ENCODE measurements around the gene ADARB2.

Gene ADARB2

DNA sequence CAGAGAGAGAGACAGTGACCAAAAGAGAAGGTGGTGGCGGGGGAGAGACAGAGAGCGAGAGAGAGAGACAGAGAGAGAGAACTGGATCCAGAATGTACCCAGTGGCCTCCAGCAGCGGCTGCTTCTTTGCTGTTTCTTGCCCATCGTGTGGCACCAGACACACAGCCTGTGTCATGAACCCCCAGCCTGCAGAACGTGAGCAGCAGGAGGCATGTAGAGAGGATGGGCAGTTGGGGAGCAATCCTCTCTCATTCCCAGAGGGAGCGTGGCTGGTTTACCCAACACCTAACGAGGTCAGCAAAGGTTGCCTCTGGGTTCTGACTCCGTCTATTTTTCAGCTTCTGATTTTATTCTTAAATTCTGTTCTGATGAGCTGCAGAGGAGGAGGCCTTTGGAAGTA lies 168.1 kb downstream of the ADARB2 start:
- DNase-seq (ENCODE audit: low spot score) = no peak

DNA sequence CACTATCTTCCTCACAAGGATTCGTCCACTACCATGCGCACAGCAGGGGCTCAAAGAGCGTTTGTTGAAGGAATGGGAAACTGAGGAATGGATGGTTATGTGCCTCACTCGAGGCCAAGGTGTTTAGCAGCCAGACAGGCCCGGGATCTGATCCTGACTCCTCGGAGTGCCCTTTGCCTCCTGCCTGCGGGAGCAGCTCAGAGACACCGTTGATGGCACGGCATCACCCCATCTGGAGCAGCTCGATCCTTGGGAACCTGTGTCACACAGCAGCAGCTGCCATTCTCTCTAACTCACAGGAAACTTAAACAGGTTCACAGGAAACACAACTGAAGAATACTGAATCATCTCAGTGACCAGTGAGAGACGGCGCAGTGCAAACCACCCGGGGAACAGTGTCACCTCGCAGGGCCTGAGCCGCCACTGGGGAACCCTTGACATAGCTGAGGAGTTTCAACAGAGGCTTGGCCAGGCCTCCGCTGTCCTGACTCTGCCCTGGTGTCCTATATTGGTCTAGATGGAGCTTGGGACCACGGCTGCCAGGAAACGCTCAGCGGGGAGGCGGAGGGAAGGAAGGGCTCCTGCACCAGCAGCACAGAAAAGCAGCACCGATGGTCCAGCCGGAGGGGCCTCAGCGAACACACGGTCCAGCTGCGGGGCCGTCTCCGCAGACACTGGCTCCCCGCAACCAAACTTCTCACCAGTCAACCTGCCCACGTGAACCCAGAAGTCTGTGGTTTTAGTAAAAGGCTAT lies 169.4 kb downstream of the ADARB2 start:
- no peak for DNase-seq (ENCODE audit: low spot score)

- DNase-seq (ENCODE audit: low spot score) = no peak
Measured at GRCh38 chr10:1567152-1567551, 170.2 kb downstream of the ADARB2 start.

GRCh38 chr10:1564791-1565190 lies 172.5 kb downstream of the ADARB2 start:
- DNase-seq (ENCODE audit: low spot score) = no peak

DNA sequence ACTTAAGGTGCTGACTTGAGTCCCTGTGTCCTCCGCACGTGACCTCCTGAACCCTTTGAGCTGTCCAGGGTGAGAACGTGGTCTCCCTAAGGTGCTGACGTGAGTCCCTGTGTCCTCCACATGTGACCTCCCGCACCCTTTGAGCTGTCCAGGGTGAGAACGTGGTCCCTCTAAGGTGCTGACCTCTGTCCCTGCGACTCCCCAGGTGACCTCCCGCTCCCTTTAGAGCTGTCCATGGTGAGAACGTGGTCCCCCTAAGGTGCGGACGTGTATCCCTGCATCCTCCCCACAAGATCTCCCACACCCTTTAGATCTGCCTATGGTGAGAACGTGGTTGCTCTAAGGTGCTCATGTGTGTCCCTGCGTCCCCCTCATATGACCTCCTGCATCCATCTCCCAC lies 174.3 kb downstream of the ADARB2 start:
- no peak for DNase-seq (ENCODE audit: low spot score)

DNA sequence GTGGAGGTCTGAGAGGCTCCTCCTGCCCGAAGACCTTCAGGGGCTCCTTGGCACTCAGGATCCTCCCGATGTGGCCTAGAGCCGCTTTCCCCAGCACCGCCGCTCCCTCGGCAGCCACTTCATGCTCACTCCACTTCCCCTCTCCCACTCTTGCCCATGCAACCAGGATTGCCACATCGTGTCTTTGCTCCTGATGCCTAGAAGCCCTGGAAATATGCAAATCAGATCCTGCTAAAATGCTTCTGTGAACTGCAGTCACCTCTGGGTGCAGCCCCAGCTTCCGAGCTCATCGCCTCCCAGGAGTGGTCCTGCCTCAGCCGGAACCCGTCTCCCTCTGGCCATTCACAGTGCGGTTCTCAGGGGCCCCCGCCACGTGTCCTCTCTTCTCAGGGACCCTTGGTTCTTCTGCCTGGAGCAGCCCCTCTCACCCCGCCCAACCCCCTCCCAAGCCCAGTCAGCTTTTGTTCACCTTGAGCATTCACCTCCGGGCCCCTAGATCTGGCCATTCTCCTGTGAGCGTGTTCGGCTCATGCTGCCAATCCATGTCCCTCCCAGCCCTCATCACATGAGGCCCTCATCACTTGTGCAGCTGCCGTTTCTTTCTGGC lies 175.5 kb downstream of the ADARB2 start:
- DNase-seq (ENCODE audit: low spot score) = no peak

DNA sequence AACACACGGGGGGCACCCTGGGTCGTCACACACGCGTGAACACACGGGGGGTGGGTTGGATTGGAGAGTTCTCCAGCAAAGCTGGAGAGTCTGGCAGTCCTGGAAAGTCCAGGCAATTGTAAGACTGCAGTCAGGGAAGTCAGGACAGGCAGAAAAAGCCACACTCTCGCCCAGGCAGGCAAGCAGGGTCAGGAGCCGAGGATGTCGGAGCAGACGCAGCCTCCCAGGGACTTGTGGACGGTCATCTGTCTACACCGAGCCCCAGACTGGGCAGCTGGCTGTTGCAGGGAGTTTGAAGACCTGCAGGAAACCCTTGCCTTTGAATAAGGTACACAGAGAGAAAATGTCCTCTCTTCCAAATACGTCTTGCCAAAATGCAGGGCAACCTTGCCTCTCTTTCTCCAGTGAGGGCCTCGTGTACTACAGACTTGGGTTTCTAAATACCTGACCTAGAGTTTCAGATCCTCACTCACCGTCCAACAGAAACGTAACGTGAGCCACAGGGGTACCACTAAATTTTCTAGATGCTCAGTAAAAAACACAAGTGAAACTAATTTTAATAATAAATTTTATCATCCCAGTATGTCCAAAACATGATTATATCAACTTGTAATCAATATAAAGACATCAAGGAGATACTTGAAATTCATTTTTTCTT lies 176.7 kb downstream of the ADARB2 start:
- DNase-seq (ENCODE audit: low spot score) = no peak

- no peak for DNase-seq (ENCODE audit: low spot score)
Measured at GRCh38 chr10:1559761-1560160, 177.6 kb downstream of the ADARB2 start.

- DNase-seq (ENCODE audit: low spot score) = no peak
Measured at GRCh38 chr10:1559311-1559710, 178.0 kb downstream of the ADARB2 start.

GRCh38 chr10:1558906-1559305 lies 178.4 kb downstream of the ADARB2 start:
- no peak for DNase-seq (ENCODE audit: low spot score)

- no peak for DNase-seq (ENCODE audit: low spot score)
Measured at GRCh38 chr10:1557081-1557480, 180.2 kb downstream of the ADARB2 start.

DNA sequence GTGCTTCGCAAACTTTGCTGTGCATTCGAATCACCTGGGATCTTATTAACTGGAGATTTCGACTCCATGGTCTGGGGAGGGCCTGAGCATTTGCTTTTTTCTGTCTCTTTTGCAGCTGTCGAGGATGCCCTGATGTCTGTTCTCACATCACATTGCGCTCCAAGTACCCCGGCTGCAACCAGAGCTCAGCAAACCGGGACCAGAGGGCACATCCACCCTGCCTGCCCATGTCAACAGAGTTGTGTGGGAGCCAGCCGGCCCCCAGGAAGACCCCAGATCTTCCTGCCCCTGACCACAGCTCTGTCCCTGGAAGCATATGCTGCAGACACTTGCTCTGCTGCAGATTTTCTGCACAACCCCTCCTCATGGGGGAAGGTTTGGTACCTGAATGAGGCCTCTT lies 180.8 kb downstream of the ADARB2 start:
- no peak for DNase-seq (ENCODE audit: low spot score)

GRCh38 chr10:1553951-1554350 lies 183.4 kb downstream of the ADARB2 start:
- DNase-seq (ENCODE audit: low spot score) = no peak

DNA sequence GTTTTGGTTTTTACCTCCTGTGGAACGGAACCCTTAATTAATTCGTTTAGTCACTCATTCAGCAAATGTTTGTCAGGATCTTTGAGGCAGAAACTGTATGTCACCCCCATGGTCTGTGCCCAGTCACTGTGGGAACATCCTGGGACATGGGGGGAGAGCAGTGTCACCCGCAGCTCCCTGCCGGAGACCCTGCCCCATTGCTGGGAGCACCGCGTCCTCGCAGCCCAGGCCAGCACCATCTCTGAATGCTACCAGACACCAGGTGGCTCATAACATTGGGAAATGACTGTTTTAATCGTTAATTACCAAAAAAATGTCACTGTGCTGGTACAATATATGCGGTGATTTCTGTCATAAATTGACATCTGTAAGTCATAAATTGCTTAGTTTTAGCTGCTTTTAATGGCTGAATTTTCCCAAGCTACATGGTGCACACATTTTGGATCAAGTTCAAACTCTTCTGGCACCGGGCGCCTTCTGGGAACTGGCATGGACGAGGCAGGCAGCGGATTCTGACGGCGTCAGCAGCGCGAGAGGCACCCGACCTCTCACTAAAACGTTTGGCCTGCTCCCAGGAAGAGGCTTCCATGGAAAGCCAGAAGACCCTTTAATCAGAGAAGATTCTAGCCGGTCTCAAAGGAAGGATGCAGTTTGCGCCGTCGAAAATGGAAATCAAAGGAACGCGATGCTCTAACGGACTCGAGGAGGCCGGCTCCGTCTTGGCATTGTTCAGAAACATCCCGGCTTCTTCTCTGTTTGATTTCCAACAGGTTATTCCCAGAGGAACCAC lies 184.2 kb downstream of the ADARB2 start:
- no peak for DNase-seq (ENCODE audit: low spot score)

- no peak for DNase-seq (ENCODE audit: low spot score)
Measured at GRCh38 chr10:1552406-1552805, 184.9 kb downstream of the ADARB2 start.

GRCh38 chr10:1551636-1552338 lies 185.5 kb downstream of the ADARB2 start:
- no peak for DNase-seq (ENCODE audit: low spot score)

DNA sequence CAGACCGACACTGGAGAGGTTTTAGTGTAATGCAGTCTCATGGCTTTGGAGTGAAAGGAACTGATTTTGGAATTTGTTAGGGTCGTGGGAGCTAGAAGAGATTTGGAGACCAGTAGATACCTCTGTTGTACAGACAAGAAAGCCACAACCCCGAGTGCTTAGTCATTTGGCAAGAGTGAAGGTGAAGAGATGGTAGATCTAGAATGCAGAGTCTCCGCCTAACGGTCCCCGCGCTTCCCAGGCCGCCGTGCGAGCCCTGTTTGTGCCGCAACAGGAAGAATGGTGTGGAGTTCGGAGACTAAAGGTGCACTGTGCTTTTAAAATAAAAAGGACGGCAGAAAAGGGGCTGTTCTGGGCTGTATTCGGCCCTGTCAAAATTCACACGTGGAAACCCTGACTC lies 186.7 kb downstream of the ADARB2 start:
- DNase-seq (ENCODE audit: low spot score) = no peak

- DNase-seq (ENCODE audit: low spot score) = no peak
Measured at GRCh38 chr10:1550291-1550595, 187.1 kb downstream of the ADARB2 start.

GRCh38 chr10:1549591-1550290 lies 187.6 kb downstream of the ADARB2 start:
- no peak for DNase-seq (ENCODE audit: low spot score)

GRCh38 chr10:1548596-1548995 lies 188.7 kb downstream of the ADARB2 start:
- DNase-seq (ENCODE audit: low spot score) = no peak

DNA sequence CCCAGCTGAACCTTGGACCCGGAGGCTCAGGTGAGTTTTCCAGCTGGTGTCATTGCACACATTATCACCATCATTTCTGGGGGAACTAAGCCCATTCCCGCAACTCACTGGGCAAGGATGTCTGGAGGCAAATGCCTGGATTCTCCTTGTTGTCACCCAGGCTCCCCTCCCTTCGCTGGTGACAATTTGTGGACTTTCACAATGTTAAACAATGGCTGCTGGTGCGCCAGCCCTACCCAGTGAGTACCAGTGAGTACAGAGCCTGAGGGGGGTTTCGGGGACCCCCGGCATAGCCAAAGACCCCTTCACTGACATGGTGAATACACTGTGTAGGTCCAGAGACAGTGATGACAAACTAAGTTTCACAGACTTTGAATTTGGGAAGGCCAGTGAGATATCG lies 189.2 kb downstream of the ADARB2 start:
- no peak for DNase-seq (ENCODE audit: low spot score)

All from cerebellar cortex (tissue), 1 donor.